ENCODE data around the gene GNAT1.
"Not testable (repeated sequence)": the region's sequence is repeated elsewhere in the genome, so short reads cannot be mapped to it uniquely, and the experiment has no call there.

The GNAT1 gene

GRCh38 chr3:50202353-50203112 is 11.1 kb downstream of the GNAT1 start:
- DNase-seq (ENCODE audit: low spot score), result no peak

- DNase-seq (ENCODE audit: low spot score), result no peak
These were observed 11.9 kb downstream of the GNAT1 start for GRCh38 chr3:50203113-50203808.

GRCh38 chr3:50203809-50204803 is 12.7 kb downstream of the GNAT1 start:
- no peak for DNase-seq (ENCODE audit: low spot score)

- no peak for DNase-seq (ENCODE audit: low spot score)
These were observed 13.5 kb downstream of the GNAT1 start, which contains the start of gene SLC38A3 for GRCh38 chr3:50204804-50205412. SLC38A3 (plus strand) TSS chr3:50205271; CDS start chr3:50214200, 8,929 bp downstream.

GRCh38 chr3:50205413-50206276 is 14.2 kb downstream of the GNAT1 start:
- DNase-seq (ENCODE audit: low spot score), result no peak

GRCh38 chr3:50207359-50208042 is 16.1 kb downstream of the GNAT1 start:
- no peak for DNase-seq (ENCODE audit: low spot score)

- no peak for DNase-seq (ENCODE audit: low spot score)
These were observed 17.4 kb downstream of the GNAT1 start for GRCh38 chr3:50208677-50209344.

GRCh38 chr3:50210176-50210509 is 18.7 kb downstream of the GNAT1 start:
- no peak for DNase-seq (ENCODE audit: low spot score)

GRCh38 chr3:50210510-50211367 is 19.3 kb downstream of the GNAT1 start:
- no peak for DNase-seq (ENCODE audit: low spot score)

- DNase-seq (ENCODE audit: low spot score), result not testable (repeated sequence)
These were observed 19.9 kb downstream of the GNAT1 start for GRCh38 chr3:50211368-50211717.

- no peak for DNase-seq (ENCODE audit: low spot score)
These were observed 20.5 kb downstream of the GNAT1 start for GRCh38 chr3:50211930-50212329.

GRCh38 chr3:50212502-50212901 is 21.1 kb downstream of the GNAT1 start:
- DNase-seq (ENCODE audit: low spot score), result no peak

GRCh38 chr3:50212971-50213370 is 21.6 kb downstream of the GNAT1 start:
- no peak for DNase-seq (ENCODE audit: low spot score)

GRCh38 chr3:50213373-50213772 is 22.0 kb downstream of the GNAT1 start:
- DNase-seq (ENCODE audit: low spot score), result no peak

- DNase-seq (ENCODE audit: low spot score), result no peak
These were observed 23.4 kb downstream of the GNAT1 start for GRCh38 chr3:50214824-50215223.

GRCh38 chr3:50215529-50215928 is 24.1 kb downstream of the GNAT1 start:
- DNase-seq (ENCODE audit: low spot score), result no peak

GRCh38 chr3:50217681-50218080 is 26.3 kb downstream of the GNAT1 start:
- DNase-seq (ENCODE audit: low spot score), result no peak

- no peak for DNase-seq (ENCODE audit: low spot score)
These were observed 27.0 kb downstream of the GNAT1 start for GRCh38 chr3:50218448-50218847.

Data from SK-N-DZ (cell line).